ENCODE results near the gene POGLUT3.

POGLUT3 gene

GRCh38 chr11:108498046-108498815 lies at the start of gene POGLUT3:
POGLUT3 (minus strand) TSS chr11:108498384; CDS start chr11:108498366, 18 bp downstream.
- no peaks in the 10 kb centered on the region for H3K9me3 Mint-ChIP-seq
- H3K4me3 Mint-ChIP-seq, result peak within 1 kb of the TSS; percentile 98
- H3K27ac Mint-ChIP-seq, result peak within 1 kb of the TSS; percentile 93
- no peaks in the 10 kb centered on the region for H3K27me3 Mint-ChIP-seq
- ATAC-seq (ENCODE audit: low read depth), result peak; percentile 48
- peak; percentile 11 to 33 for DNase-seq (ENCODE audit: low spot score in 2 of 2)
- no peaks in the 10 kb centered on the region for H3K36me3 Mint-ChIP-seq
- H3K4me1 Mint-ChIP-seq, result peaks cover 12% of the 10 kb centered on the region

- Mint-ChIP-seq H3K4me3 (no peak overlapping the region), H3K36me3 (no peaks in the 10 kb centered on the region), H3K27ac (no peak overlapping the region), H3K27me3 (peaks cover 6% of the 10 kb centered on the region), H3K9me3 (no peaks in the 10 kb centered on the region), H3K4me1 (no peaks in the 10 kb centered on the region)
- ATAC-seq (ENCODE audit: low read depth) (no peak), DNase-seq (ENCODE audit: low spot score in 2 of 2) (no peak)
These were observed 47.8 kb upstream of the POGLUT3 start for GRCh38 chr11:108545909-108546501.

- ATAC-seq (ENCODE audit: low read depth) (no peak), DNase-seq (ENCODE audit: low spot score in 2 of 2) (no peak)
- peaks cover 4% of the 10 kb centered on the region for H3K27me3 Mint-ChIP-seq
- H3K27ac Mint-ChIP-seq, result no peak overlapping the region
- no peaks in the 10 kb centered on the region for H3K36me3 Mint-ChIP-seq
- H3K4me3 Mint-ChIP-seq, result no peak overlapping the region
- H3K4me1 Mint-ChIP-seq, result no peaks in the 10 kb centered on the region
- no peaks in the 10 kb centered on the region for H3K9me3 Mint-ChIP-seq
These were observed 45.3 kb upstream of the POGLUT3 start for GRCh38 chr11:108543316-108543964.

GRCh38 chr11:108541531-108541930 lies 43.3 kb upstream of the POGLUT3 start:
- H3K36me3 Mint-ChIP-seq, result no peaks in the 10 kb centered on the region

GRCh38 chr11:108538502-108538901 lies 40.3 kb upstream of the POGLUT3 start:
- Mint-ChIP-seq H3K36me3 (no peaks in the 10 kb centered on the region), H3K27me3 (peaks cover 11% of the 10 kb centered on the region), H3K27ac (no peak overlapping the region), H3K4me3 (no peak overlapping the region), H3K9me3 (no peaks in the 10 kb centered on the region), H3K4me1 (no peaks in the 10 kb centered on the region)
- DNase-seq (ENCODE audit: low spot score in 2 of 2) (no peak), ATAC-seq (ENCODE audit: low read depth) (no peak)

More at GRCh38 chr11:108541531-108541930, 43.3 kb upstream of the POGLUT3 start:
- Mint-ChIP-seq H3K27ac (no peak overlapping the region), H3K4me3 (no peak overlapping the region), H3K27me3 (peaks cover 5% of the 10 kb centered on the region), H3K9me3 (no peaks in the 10 kb centered on the region), H3K4me1 (no peaks in the 10 kb centered on the region)
- no peak for DNase-seq (ENCODE audit: low spot score in 2 of 2)
- ATAC-seq (ENCODE audit: low read depth), result no peak

GRCh38 chr11:108538022-108538424 lies 39.8 kb upstream of the POGLUT3 start:
- Mint-ChIP-seq H3K4me1 (no peaks in the 10 kb centered on the region), H3K27ac (no peak overlapping the region), H3K27me3 (peaks cover 13% of the 10 kb centered on the region), H3K36me3 (no peaks in the 10 kb centered on the region), H3K9me3 (no peaks in the 10 kb centered on the region), H3K4me3 (no peak overlapping the region)
- ATAC-seq (ENCODE audit: low read depth), result no peak
- DNase-seq (ENCODE audit: low spot score in 2 of 2), result no peak

GRCh38 chr11:108536783-108537182 lies 38.6 kb upstream of the POGLUT3 start:
- H3K27ac Mint-ChIP-seq, result no peak overlapping the region
- ATAC-seq (ENCODE audit: low read depth) (no peak), DNase-seq (ENCODE audit: low spot score in 2 of 2) (no peak)
- H3K27me3 Mint-ChIP-seq, result peaks cover 13% of the 10 kb centered on the region
- H3K4me1 Mint-ChIP-seq, result no peaks in the 10 kb centered on the region
- no peak overlapping the region for H3K4me3 Mint-ChIP-seq
- H3K9me3 Mint-ChIP-seq, result no peaks in the 10 kb centered on the region
- H3K36me3 Mint-ChIP-seq, result no peaks in the 10 kb centered on the region

- H3K27me3 Mint-ChIP-seq, result peaks cover 12% of the 10 kb centered on the region
- no peaks in the 10 kb centered on the region for H3K36me3 Mint-ChIP-seq
- no peak for DNase-seq (ENCODE audit: low spot score in 2 of 2)
- H3K4me3 Mint-ChIP-seq, result no peak overlapping the region
- ATAC-seq (ENCODE audit: low read depth), result no peak
- H3K4me1 Mint-ChIP-seq, result no peaks in the 10 kb centered on the region
- H3K27ac Mint-ChIP-seq, result no peak overlapping the region
- no peaks in the 10 kb centered on the region for H3K9me3 Mint-ChIP-seq
These were observed 37.3 kb upstream of the POGLUT3 start for GRCh38 chr11:108535384-108535955.

GRCh38 chr11:108534274-108534882 lies 36.2 kb upstream of the POGLUT3 start:
- ATAC-seq (ENCODE audit: low read depth), result no peak
- no peak overlapping the region for H3K27ac Mint-ChIP-seq

GRCh38 chr11:108530426-108530825 lies 32.2 kb upstream of the POGLUT3 start:
- no peak overlapping the region for H3K4me3 Mint-ChIP-seq
- H3K27ac Mint-ChIP-seq, result no peak overlapping the region
- H3K4me1 Mint-ChIP-seq, result no peaks in the 10 kb centered on the region
- ATAC-seq (ENCODE audit: low read depth), result no peak
- H3K36me3 Mint-ChIP-seq, result no peaks in the 10 kb centered on the region
- no peaks in the 10 kb centered on the region for H3K9me3 Mint-ChIP-seq
- no peak for DNase-seq (ENCODE audit: low spot score in 2 of 2)
- peaks cover 9% of the 10 kb centered on the region for H3K27me3 Mint-ChIP-seq

More at GRCh38 chr11:108534274-108534882, 36.2 kb upstream of the POGLUT3 start:
- H3K27me3 Mint-ChIP-seq, result peaks cover 12% of the 10 kb centered on the region
- no peak for DNase-seq (ENCODE audit: low spot score in 2 of 2)
- no peaks in the 10 kb centered on the region for H3K9me3 Mint-ChIP-seq
- no peaks in the 10 kb centered on the region for H3K36me3 Mint-ChIP-seq
- H3K4me1 Mint-ChIP-seq, result no peaks in the 10 kb centered on the region
- H3K4me3 Mint-ChIP-seq, result no peak overlapping the region

GRCh38 chr11:108527382-108527781 lies 29.2 kb upstream of the POGLUT3 start:
- DNase-seq (ENCODE audit: low spot score in 2 of 2), result no peak
- Mint-ChIP-seq H3K9me3 (no peaks in the 10 kb centered on the region), H3K27me3 (peaks cover 2% of the 10 kb centered on the region), H3K27ac (no peak overlapping the region), H3K4me3 (no peak overlapping the region), H3K4me1 (no peaks in the 10 kb centered on the region), H3K36me3 (no peaks in the 10 kb centered on the region)
- ATAC-seq (ENCODE audit: low read depth), result no peak

GRCh38 chr11:108525161-108525560 lies 27.0 kb upstream of the POGLUT3 start:
- Mint-ChIP-seq H3K4me1 (no peaks in the 10 kb centered on the region), H3K36me3 (no peaks in the 10 kb centered on the region), H3K27me3 (peaks cover 7% of the 10 kb centered on the region), H3K27ac (no peak overlapping the region), H3K4me3 (no peak overlapping the region), H3K9me3 (no peaks in the 10 kb centered on the region)
- DNase-seq (ENCODE audit: low spot score in 2 of 2), result no peak
- no peak for ATAC-seq (ENCODE audit: low read depth)

GRCh38 chr11:108524422-108524821 lies 26.2 kb upstream of the POGLUT3 start:
- Mint-ChIP-seq H3K4me3 (no peak overlapping the region), H3K9me3 (no peaks in the 10 kb centered on the region), H3K4me1 (no peaks in the 10 kb centered on the region), H3K27ac (no peak overlapping the region), H3K27me3 (peaks cover 7% of the 10 kb centered on the region), H3K36me3 (no peaks in the 10 kb centered on the region)
- ATAC-seq (ENCODE audit: low read depth) (no peak), DNase-seq (ENCODE audit: low spot score in 2 of 2) (no peak)

- no peaks in the 10 kb centered on the region for H3K9me3 Mint-ChIP-seq
- H3K4me1 Mint-ChIP-seq, result no peaks in the 10 kb centered on the region
- H3K4me3 Mint-ChIP-seq, result no peak overlapping the region
- ATAC-seq (ENCODE audit: low read depth) (no peak), DNase-seq (ENCODE audit: low spot score in 2 of 2) (no peak)
- peaks cover 5% of the 10 kb centered on the region for H3K27me3 Mint-ChIP-seq
- H3K27ac Mint-ChIP-seq, result no peak overlapping the region
- no peaks in the 10 kb centered on the region for H3K36me3 Mint-ChIP-seq
These were observed 24.1 kb upstream of the POGLUT3 start for GRCh38 chr11:108522318-108522717.

All from memory B cell (primary cell).